Colonic mucosa (tissue), 4 donors: ENCODE results near the gene TOR4A. TPM values are rescaled to one million over a fixed set of nuclear protein-coding genes. Genes with fewer than 3 reads are reported as not detected.

Experiments used
- DNase-seq: peaks from one replicate; pipeline ENCODE4 v3.0.0-alpha.2; 2020
- H3K27ac ChIP-seq: fragments of 200-600 bp; one replicate; pipeline ENCODE4 v1.8.0; 2021
- H3K27me3 ChIP-seq: fragments of 200-600 bp; one replicate; pipeline ENCODE4 v1.8.0; 2021
- H3K36me3 ChIP-seq: fragments of 200-600 bp; one replicate; pipeline ENCODE4 v1.8.0; 2021
- H3K4me1 ChIP-seq: fragments of 200-600 bp; one replicate; pipeline ENCODE4 v1.8.0; 2021; ENCODE audit warnings: mild to moderate bottlenecking
- H3K4me3 ChIP-seq: fragments of 200-600 bp; one replicate; pipeline ENCODE4 v1.8.0; 2021
- H3K9ac ChIP-seq, 2 donors: one replicate each; pipeline ENCODE4 v1.7.0; 2013; ENCODE audit warnings: control low read depth in 2 of 2, low read depth in 2 of 2, low read length in 2 of 2
- H3K9me3 ChIP-seq: fragments of 200-600 bp; one replicate; pipeline ENCODE4 v1.8.0; 2021
- intact Hi-C: fragments of 100-400 bp; cut with DNase I; formaldehyde crosslinking; loops from one replicate; pipeline ENCODE4 v1.14.1; 2022
- total RNA-seq, 2 donors: library from RNA; stranded (reverse); fragmentation: NEBNext Ultra II Directional in 1 of 2; extraction: Animal tissue kit (Norgen Biotek cat#: 25700) in 1 of 2; gene quantifications; one replicate each; pipeline ENCODE4 v1.2.1, GENCODE V29; 2021
- TF ChIP-seq, protein P1 (sequence below): fragments of 200-600 bp; IDR thresholded peaks from one replicate; pipeline ENCODE4 v1.8.0; 2022; ENCODE audit warnings: antibody characterized with exemption, mild to moderate bottlenecking
- donor health status: healthy.
- donor health status: DM: no; HTN: no; CAD: no.
- donor health status: DM: no; HTN: no; CAD: no.

Gene TOR4A
- total RNA-seq, 2 donors from 2014 or later, result 57.1 to 63.9 TPM

DNA sequence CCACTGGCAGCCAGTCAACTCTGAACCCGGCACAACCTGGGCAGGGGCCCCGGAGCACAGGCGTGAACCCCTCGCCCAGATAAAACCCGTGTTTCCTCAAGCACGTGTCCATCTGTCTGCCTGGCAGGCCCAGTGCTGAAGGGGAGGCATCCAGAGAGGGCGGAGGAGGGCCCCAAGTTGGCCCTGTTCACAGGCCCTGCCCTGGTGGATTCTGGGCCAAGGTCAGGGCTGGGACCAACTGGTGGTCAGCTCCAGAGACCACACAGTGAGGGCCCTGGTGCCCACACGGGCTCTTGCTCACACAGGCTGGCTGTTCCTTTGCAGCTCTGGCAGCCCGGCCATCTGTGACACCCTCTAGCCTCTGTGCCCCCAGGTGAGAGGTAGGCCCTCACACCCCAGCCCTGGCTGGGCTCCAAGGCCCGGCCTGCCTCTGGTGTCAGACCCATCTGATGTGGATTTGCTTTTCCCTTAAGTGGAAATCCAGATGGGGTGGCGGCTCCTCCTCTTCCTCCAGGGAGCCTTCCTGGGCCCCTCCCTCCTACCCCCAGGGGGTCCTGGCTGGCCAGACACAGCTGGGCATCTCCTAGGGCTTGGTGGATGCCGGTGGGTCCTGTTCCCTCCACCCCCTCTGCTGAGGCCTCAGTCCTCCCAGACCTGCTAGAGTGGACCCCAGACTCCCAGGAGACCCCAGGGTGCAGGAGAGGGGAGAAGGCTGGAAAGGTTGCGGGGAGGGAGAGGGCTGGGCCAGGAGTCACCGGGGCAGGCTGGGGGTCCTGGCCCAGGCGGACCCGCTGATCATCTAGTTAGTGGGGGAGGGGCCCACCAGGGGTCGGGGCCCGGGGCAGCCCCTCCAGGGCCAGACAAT, 27.0 kb upstream of the TOR4A start:
- intact Hi-C loops, result no loop called here
- Histone ChIP-seq H3K9me3 (no peaks in the 10 kb centered on the region), H3K36me3 (no peaks in the 10 kb centered on the region), H3K4me3 (no peak overlapping the region), H3K4me1 (no peaks in the 10 kb centered on the region), H3K27me3 (no peaks in the 10 kb centered on the region), H3K9ac (peak overlapping the region; percentile 2 to 5), H3K27ac (no peak overlapping the region)
- TF ChIP-seq, protein P1, sequence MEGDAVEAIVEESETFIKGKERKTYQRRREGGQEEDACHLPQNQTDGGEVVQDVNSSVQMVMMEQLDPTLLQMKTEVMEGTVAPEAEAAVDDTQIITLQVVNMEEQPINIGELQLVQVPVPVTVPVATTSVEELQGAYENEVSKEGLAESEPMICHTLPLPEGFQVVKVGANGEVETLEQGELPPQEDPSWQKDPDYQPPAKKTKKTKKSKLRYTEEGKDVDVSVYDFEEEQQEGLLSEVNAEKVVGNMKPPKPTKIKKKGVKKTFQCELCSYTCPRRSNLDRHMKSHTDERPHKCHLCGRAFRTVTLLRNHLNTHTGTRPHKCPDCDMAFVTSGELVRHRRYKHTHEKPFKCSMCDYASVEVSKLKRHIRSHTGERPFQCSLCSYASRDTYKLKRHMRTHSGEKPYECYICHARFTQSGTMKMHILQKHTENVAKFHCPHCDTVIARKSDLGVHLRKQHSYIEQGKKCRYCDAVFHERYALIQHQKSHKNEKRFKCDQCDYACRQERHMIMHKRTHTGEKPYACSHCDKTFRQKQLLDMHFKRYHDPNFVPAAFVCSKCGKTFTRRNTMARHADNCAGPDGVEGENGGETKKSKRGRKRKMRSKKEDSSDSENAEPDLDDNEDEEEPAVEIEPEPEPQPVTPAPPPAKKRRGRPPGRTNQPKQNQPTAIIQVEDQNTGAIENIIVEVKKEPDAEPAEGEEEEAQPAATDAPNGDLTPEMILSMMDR, result no peak
- DNase-seq, result no peak

DNA sequence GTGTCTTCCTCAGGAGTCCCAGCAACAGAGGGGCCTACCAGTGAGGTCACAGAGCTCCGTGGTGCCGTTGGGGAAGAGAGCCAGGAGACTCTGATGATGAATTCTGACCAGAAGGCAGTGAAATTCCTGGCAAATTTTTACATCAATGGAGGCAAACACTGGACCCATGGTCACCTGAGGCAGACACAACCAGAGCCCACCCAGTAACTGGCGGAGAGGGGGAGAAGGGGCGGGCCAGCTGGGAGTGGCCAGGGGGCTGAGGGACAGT, 26.4 kb upstream of the TOR4A start, which contains the start of gene STPG3:
TSS of gene STPG3 (plus strand) at position 93 of the 268 bp plus-strand sequence. CDS start at position 94, 1 bp downstream.
- no peak for DNase-seq
- H3K9me3 ChIP-seq, result no peaks in the 10 kb centered on the region
- no peak within 1 kb of the TSS for H3K27ac ChIP-seq
- H3K4me3 ChIP-seq, result no peak within 1 kb of the TSS
- intact Hi-C loops, result no loop called here
- H3K27me3 ChIP-seq, result no peaks in the 10 kb centered on the region
- no peaks in the 10 kb centered on the region for H3K36me3 ChIP-seq
- peak within 1 kb of the TSS; percentile 2 to 5 for H3K9ac ChIP-seq
- H3K4me1 ChIP-seq, result peaks cover 2% of the 10 kb centered on the region
- TF ChIP-seq, protein P1, result no peak

DNA sequence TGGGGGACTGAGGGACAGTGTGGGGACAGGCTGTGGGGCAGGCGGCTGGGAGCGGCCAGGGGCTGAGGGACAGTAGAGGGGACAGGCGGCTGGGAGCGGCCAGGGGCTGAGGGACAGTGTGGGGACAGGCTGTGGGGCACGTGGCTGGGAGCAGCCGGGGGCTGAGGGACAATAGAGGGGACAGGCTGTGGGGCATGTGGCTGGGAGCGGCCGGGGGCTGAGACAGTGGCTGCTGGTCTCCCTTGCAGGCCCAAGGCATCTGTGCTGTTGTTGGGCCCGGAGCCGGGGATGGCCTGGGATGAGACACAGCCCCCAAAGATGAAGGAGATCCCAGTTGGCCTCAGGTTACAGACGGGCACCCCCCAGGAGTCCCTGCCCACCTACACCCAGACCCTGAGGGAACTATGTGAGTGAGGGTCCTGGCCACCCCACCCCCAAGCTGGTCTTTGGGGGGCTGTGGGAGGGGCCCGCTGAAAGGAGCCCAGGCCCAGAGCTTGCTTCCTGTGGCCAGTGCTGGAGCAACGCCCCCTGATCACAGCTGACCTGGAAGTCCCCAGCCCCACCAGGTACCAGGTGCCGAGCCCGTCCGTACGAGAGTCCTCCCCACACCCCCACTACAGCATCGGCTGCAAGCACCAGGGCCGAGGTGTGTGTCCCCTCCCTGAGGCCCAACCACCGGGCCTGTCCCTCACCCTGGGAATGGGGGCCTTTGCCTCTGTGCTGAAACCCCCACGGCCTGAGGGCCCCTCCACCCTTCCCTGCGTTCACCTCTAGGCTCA, 25.8 kb upstream of the TOR4A start:
- no peaks in the 10 kb centered on the region for H3K27me3 ChIP-seq
- TF ChIP-seq, protein P1, result no peak
- no peak for DNase-seq
- H3K9ac ChIP-seq, result no peak overlapping the region
- H3K27ac ChIP-seq, result no peak overlapping the region
- no peak overlapping the region for H3K4me3 ChIP-seq
- peaks cover 8% of the 10 kb centered on the region for H3K4me1 ChIP-seq
- intact Hi-C loops, result no loop called here
- H3K9me3 ChIP-seq, result no peaks in the 10 kb centered on the region
- no peaks in the 10 kb centered on the region for H3K36me3 ChIP-seq

DNA sequence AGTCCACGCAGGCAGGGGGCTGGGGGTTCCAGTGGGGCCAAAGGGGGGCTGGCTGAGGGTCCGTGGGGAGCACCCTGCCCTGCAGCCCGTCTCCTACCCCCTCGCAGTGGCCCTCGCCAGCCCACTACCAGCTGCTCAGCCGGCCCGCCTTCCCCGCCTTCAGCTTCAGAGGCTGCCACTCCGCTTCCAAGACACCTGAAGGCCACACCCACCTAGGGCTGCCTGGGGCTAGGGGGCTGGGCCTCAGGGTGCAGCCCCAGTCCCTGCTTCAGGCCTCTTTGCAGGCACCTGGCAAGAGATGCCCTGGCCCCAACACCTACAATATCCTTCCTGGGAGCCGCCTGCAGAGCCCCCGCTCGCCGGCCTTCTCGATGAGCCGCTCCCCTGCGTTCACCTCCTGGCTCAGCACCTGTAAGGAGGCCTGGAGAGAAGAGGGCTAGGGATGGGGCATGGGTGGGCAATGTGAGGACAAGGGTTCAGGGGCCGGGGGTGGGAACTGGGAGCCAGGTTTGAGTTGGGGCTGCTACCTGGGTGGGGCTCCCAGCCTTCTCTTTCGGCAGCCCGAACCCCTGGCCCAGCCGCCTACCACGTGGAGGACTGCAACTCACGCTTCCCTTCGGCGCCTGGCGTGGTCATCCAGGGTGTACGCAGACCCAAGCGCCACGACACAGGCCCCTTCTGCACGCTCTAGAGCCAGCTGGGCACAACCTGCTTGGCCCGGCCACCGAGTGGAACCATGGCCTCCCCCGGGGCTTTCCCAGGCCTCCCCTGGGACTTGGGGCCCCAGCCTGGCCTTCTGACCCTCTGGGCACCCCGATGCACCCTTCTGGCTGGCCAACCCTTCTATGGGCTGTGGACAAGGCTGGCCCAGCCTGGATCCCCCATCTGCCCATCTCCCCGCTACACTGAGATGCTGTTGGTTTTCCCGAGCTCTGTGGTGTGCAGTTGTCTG, 24.7 kb upstream of the TOR4A start:
- H3K27ac ChIP-seq, result no peak overlapping the region
- DNase-seq, result no peak
- no peaks in the 10 kb centered on the region for H3K27me3 ChIP-seq
- H3K4me1 ChIP-seq, result peaks cover 11% of the 10 kb centered on the region
- no peaks in the 10 kb centered on the region for H3K36me3 ChIP-seq
- H3K9ac ChIP-seq, result no peak overlapping the region
- TF ChIP-seq, protein P1, result no peak
- no peaks in the 10 kb centered on the region for H3K9me3 ChIP-seq
- intact Hi-C loops, result no loop called here
- no peak overlapping the region for H3K4me3 ChIP-seq
